Measurements from ENCODE around the gene SFMBT2. TPM values are rescaled to one million over a fixed set of nuclear protein-coding genes. Genes with fewer than 3 reads are reported as not detected.
A peak's percentile ranks its signal among the peaks of the same experiment; 100 is the strongest.

SFMBT2 gene
- total and polyA plus RNA-seq, 4 donors, result 2.9 to 11.0 (median 6.5) TPM

- WGBS, 2 donors, result 38 to 56% methylated on average over 7 of the region's 7 CpGs
- DNase-seq (no peak), ATAC-seq (ENCODE audit: insufficient read depth, low FRiP score) (no peak)
- Histone ChIP-seq H3K27me3 (ENCODE audit: control insufficient read depth in 3 of 3, insufficient read depth in 3 of 3, low read length in 2 of 3) (no peaks in the 10 kb centered on the region), H3K9me3 (ENCODE audit: control insufficient read depth in 4 of 4, insufficient read depth in 3 of 4, low read length in 3 of 4) (peaks cover 0 to 3% (median 0%) of the 10 kb centered on the region in 4 donors), H3K4me3 (no peak overlapping the region), H3K4me1 (ENCODE audit: control insufficient read depth in 5 of 5, insufficient read depth in 5 of 5, low read length in 5 of 5) (peaks cover 3 to 11% (median 8%) of the 10 kb centered on the region in 5 donors), H3K36me3 (ENCODE audit: control insufficient read depth in 4 of 4, insufficient read depth in 4 of 4, low read length in 4 of 4) (no peaks in the 10 kb centered on the region), H3K9ac (ENCODE audit: insufficient read depth in 1 of 2, low read length in 2 of 2) (no peak overlapping the region), H3K27ac (ENCODE audit: low read depth in 1 of 2, low read length in 1 of 2) (no peak overlapping the region)
- no peak for TF ChIP-seq CTCF (IDR thresholded peaks at IDR 0.05; ENCODE audit: control extremely low read depth, extremely low read depth)
Measured at GRCh38 chr10:7337431-7338171, 73.2 kb downstream of the SFMBT2 start.

GRCh38 chr10:7335977-7336376, 74.9 kb downstream of the SFMBT2 start:
- no peak overlapping the region for H3K27ac ChIP-seq (ENCODE audit: low read depth in 1 of 2, low read length in 1 of 2)
- no peak for ATAC-seq (ENCODE audit: insufficient read depth, low FRiP score)
- no peaks in the 10 kb centered on the region for H3K27me3 ChIP-seq (ENCODE audit: control insufficient read depth in 3 of 3, insufficient read depth in 3 of 3, low read length in 2 of 3)

GRCh38 chr10:7334642-7334964, 76.2 kb downstream of the SFMBT2 start:
- Histone ChIP-seq H3K4me3 (no peak overlapping the region), H3K36me3 (ENCODE audit: control insufficient read depth in 4 of 4, insufficient read depth in 4 of 4, low read length in 4 of 4) (no peaks in the 10 kb centered on the region), H3K27me3 (ENCODE audit: control insufficient read depth in 3 of 3, insufficient read depth in 3 of 3, low read length in 2 of 3) (no peaks in the 10 kb centered on the region), H3K27ac (ENCODE audit: low read depth in 1 of 2, low read length in 1 of 2) (peak overlapping the region in 1 of 2 donors; percentile 68), H3K4me1 (ENCODE audit: control insufficient read depth in 5 of 5, insufficient read depth in 5 of 5, low read length in 5 of 5) (peaks cover 0 to 8% (median 4%) of the 10 kb centered on the region in 5 donors), H3K9me3 (ENCODE audit: control insufficient read depth in 4 of 4, insufficient read depth in 3 of 4, low read length in 3 of 4) (peaks cover 0 to 4% (median 0%) of the 10 kb centered on the region in 4 donors), H3K9ac (ENCODE audit: insufficient read depth in 1 of 2, low read length in 2 of 2) (no peak overlapping the region)
- ATAC-seq (ENCODE audit: insufficient read depth, low FRiP score) (no peak), DNase-seq (no peak)
- WGBS, 2 donors, result 95% methylated on average over 10 of the region's 10 CpGs
- TF ChIP-seq CTCF (IDR thresholded peaks at IDR 0.05; ENCODE audit: control extremely low read depth, extremely low read depth), result no peak

More at GRCh38 chr10:7335977-7336376, 74.9 kb downstream of the SFMBT2 start:
- 84 to 86% methylated on average over 2 of the region's 2 CpGs for WGBS, 2 donors
- no peak for DNase-seq
- Histone ChIP-seq H3K4me3 (no peak overlapping the region), H3K9me3 (ENCODE audit: control insufficient read depth in 4 of 4, insufficient read depth in 3 of 4, low read length in 3 of 4) (peaks cover 0 to 3% (median 0%) of the 10 kb centered on the region in 4 donors), H3K4me1 (ENCODE audit: control insufficient read depth in 5 of 5, insufficient read depth in 5 of 5, low read length in 5 of 5) (peaks cover 3 to 9% (median 4%) of the 10 kb centered on the region in 5 donors), H3K9ac (ENCODE audit: insufficient read depth in 1 of 2, low read length in 2 of 2) (no peak overlapping the region), H3K36me3 (ENCODE audit: control insufficient read depth in 4 of 4, insufficient read depth in 4 of 4, low read length in 4 of 4) (no peaks in the 10 kb centered on the region)
- TF ChIP-seq CTCF (IDR thresholded peaks at IDR 0.05; ENCODE audit: control extremely low read depth, extremely low read depth), result no peak

Data from lung (tissue), 12 donors.